GM12873 (cell line): ENCODE measurements around the gene MED23.

Experiments used
- TF ChIP-seq, protein P1 (sequence below): IDR thresholded peaks from 2 replicates; pipeline ENCODE4 v1.5.1; 2012; ENCODE audit warnings: low read depth, mild to moderate bottlenecking, moderate library complexity, low read length, control low read depth; ENCODE audit not compliant: insufficient read depth; ENCODE audit errors: missing control alignments

MED23 gene

GRCh38 chr6:131574133-131574532 lies 53.9 kb downstream of the MED23 start:
- TF ChIP-seq, protein P1, sequence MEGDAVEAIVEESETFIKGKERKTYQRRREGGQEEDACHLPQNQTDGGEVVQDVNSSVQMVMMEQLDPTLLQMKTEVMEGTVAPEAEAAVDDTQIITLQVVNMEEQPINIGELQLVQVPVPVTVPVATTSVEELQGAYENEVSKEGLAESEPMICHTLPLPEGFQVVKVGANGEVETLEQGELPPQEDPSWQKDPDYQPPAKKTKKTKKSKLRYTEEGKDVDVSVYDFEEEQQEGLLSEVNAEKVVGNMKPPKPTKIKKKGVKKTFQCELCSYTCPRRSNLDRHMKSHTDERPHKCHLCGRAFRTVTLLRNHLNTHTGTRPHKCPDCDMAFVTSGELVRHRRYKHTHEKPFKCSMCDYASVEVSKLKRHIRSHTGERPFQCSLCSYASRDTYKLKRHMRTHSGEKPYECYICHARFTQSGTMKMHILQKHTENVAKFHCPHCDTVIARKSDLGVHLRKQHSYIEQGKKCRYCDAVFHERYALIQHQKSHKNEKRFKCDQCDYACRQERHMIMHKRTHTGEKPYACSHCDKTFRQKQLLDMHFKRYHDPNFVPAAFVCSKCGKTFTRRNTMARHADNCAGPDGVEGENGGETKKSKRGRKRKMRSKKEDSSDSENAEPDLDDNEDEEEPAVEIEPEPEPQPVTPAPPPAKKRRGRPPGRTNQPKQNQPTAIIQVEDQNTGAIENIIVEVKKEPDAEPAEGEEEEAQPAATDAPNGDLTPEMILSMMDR, result no peak

DNA sequence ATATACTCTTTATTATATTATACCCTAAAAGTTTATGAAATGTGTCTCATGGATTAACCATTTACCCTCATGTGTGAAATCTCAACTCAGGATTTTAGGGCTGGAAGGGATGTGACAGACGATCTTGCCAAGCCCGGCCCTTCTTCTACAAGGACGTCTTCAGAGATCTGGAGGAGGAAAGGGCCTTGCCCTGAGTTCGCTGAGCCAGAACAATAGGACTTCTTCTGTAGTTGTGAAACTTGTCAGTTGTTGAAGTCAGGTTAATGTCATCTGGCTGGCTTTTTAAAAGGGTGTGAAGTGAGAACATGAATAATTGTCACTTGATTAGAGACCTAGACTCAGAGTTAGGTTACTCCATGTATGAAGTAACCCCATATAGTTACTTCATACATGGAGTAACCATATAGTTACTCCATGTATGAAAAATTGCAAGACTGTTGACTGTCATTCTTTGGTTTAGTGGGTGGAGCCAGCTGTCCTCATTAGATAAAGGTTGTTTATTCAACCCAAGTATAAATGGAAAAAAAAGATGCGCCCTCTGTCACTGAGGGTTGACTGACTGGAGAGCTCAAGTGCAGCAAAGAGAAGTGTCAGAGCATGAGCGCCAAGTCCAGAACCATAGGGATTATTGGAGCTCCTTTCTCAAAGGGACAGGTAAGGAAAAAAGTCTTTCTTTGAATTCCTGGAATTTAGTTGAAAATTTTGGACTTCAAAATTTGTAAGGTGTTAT lies 55.2 kb downstream of the MED23 start, which contains the start of gene ARG1:
Gene ARG1 (plus strand): TSS at position 541 of the 730 bp plus-strand sequence. CDS start 57 bp downstream, at position 598.
- TF ChIP-seq, protein P1, result no peak

DNA sequence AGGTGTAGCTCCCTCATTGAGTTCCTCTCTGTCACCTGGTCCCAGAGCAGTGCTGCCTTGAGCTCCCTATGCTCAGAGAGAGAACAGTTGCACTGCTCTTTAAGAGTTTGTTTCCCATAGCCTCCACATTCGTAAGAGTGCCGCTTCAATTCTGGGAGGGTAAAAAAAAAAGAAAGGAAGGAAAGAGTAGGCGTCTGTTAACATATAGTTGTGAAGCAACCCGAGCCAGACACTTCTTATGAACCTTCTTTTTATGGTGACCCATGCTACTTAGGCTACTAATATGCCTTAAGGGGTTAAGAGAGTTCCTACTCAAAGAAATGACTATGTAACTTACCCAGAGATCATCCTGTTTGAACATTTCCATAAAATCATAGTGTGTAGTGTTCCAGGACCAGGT lies 59.3 kb downstream of the MED23 start:
- TF ChIP-seq, protein P1, result no peak

DNA sequence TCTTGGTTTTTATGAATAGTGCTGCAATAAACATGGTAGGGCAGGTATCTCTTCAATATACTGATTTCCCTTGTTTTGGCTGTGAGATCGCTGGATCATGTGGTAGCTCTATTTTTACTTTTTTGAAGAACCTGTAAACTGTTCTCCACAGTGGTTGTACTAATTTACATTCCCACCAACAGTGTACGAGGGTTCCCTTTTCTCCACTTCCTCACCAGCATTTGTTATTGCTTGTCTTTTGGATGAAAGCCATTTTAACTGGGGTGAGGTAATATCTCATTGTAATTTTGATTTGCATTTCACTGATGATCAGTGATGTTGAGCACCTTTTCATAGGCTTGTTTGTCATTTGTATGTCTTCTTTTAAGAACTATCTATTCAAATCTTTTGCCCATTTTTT lies 63.0 kb downstream of the MED23 start:
- TF ChIP-seq, protein P1, result no peak

DNA sequence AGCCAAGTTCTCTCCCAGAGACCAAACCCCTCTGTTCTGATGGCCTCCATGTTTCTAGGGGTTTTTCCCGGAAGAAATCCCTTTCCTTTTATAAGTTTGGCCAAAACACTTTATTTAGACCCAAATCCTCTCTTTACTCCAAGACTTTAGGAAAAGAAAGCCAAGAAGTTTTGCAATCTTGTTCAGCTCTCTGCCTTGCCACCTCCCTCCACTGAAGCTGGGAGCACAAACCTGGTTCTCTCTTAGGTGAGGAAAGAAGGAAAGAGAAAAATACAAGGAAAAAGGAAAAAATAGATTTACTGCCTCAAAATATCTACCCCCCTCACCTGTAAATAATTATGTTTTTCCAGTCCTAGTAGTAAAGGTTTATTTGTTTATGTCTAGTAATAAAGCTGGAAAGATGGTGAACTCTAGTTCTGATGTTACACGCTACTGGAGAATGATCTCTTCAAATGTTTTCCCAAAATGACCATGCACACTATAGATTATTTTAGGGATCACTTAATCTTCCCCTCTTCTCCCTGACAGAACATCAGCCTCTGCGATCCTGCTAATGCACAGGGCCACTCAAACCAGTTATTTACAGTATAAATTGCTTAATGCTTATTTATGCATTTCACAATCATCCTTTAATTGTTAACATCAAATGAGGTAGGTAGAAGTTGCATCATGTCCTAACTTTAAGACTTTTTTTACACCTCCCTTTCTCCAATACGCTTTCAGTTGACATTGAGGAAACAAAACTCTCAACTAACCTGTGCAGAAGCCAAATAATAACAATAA lies 65.9 kb downstream of the MED23 start:
- TF ChIP-seq, protein P1, result no peak

GRCh38 chr6:131558922-131559321 lies 69.1 kb downstream of the MED23 start:
- TF ChIP-seq, protein P1, result no peak

DNA sequence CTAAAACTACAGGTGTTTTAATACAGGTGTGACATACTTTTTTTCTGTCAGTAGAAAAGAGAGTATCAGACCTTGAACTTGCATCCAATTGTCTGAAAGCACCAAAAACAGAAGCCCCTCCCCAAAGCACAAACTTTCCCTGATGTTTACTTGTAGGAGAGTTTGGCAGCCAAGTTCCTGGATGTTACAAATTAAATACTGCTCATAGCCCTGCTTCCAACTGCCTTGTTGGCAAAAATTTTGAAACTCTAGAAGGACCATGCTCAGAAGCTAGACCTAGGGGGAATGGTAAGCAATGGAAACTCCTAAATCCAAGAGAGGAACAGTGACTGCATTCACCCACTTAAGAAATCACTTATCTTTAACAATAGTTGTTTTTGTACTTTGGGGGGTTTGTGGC lies 72.0 kb downstream of the MED23 start:
- TF ChIP-seq, protein P1, result no peak
